H1 (cell line): ENCODE data around the gene WNT3A. TPM values are rescaled to one million over a fixed set of nuclear protein-coding genes. Genes with fewer than 3 reads are reported as not detected.

ENCODE experiments used
- CTCF ChIA-PET: fragments of 300-600 bp; sonication (Branson Sonifier 250); formaldehyde crosslinking; loops from one replicate; lab custom pipeline; 2021; ENCODE audit not compliant: partially characterized antibody; lab: Charles Lee
- POLR2A ChIA-PET: fragments of 300-600 bp; sonication (Branson Sonifier 250); formaldehyde crosslinking; loops from one replicate; lab custom pipeline; 2021; ENCODE audit warnings: inconsistent platforms; ENCODE audit not compliant: partially characterized antibody; lab: Charles Lee
- DNase-seq, 2 experiments: peaks; one replicate each; pipeline versions ENCODE4 v3.0.0 to v3.0.0-alpha.2; 2010 to 2022; ENCODE audit warnings: low spot score in 2 of 2, low read depth in 1 of 2, mixed read lengths in 1 of 2
- FAIRE-seq: peaks from 2 replicates; lab custom pipeline; 2011; peaks lifted over from hg19 to GRCh38; lab: Jason Lieb, UNC
- H2AFZ ChIP-seq: 2 replicates; pipeline ENCODE4 v1.8.1; 2012; ENCODE audit warnings: low read length, inconsistent platforms
- H2AK5ac ChIP-seq: 2 replicates; pipeline ENCODE4 v1.6.1; 2013; ENCODE audit warnings: low read depth, low read length
- H2BK120ac ChIP-seq: replicated peaks from 2 replicates; pipeline ENCODE3; 2013; ENCODE audit warnings: low read depth, low read length, inconsistent platforms
- H2BK12ac ChIP-seq: 2 replicates; pipeline ENCODE4 v1.6.1; 2013; ENCODE audit warnings: low read depth, low read length
- H2BK15ac ChIP-seq: 2 replicates; pipeline ENCODE4 v1.6.1; 2013; ENCODE audit warnings: low read length
- H2BK20ac ChIP-seq: 2 replicates; pipeline ENCODE4 v1.6.1; 2013; ENCODE audit warnings: low read length
- H2BK5ac ChIP-seq: 2 replicates; pipeline ENCODE4 v1.6.1; 2013; ENCODE audit warnings: low read depth, low read length
- H3K14ac ChIP-seq: 2 replicates; pipeline ENCODE4 v1.6.1; 2013; ENCODE audit warnings: inconsistent platforms; ENCODE audit not compliant: insufficient read length
- H3K18ac ChIP-seq: 2 replicates; pipeline ENCODE4 v1.6.1; 2013; ENCODE audit warnings: low read length; ENCODE audit errors: extremely low read depth
- H3K23ac ChIP-seq: 2 replicates; pipeline ENCODE4 v1.6.1; 2013; ENCODE audit warnings: inconsistent platforms; ENCODE audit not compliant: insufficient read length
- H3K23me2 ChIP-seq: 2 replicates; pipeline ENCODE4 v1.6.1; 2013; ENCODE audit warnings: low read depth, low read length
- H3K27ac ChIP-seq: 2 replicates; pipeline ENCODE4 v1.6.1; 2011; ENCODE audit warnings: low read depth, low read length, inconsistent platforms
- H3K27me3 ChIP-seq, 4 experiments: replicated peaks in 1 of 4; 1 replicate in 1 of 4; 2 replicates in 3 of 4; pipeline versions ENCODE4 v1.6.1 to v1.8.1; 2011 to 2013; ENCODE audit warnings: low read length in 3 of 4, mild to moderate bottlenecking in 3 of 4, inconsistent platforms in 2 of 4, mixed read lengths in 2 of 4, moderate library complexity in 1 of 4; ENCODE audit not compliant: control insufficient read depth in 3 of 4, insufficient read depth in 3 of 4; ENCODE audit errors: extremely low read depth in 1 of 4
- H3K36me3 ChIP-seq, 4 experiments: 2 replicates each; pipeline versions ENCODE4 v1.6.1 to v1.8.1; 2011 to 2013; ENCODE audit warnings: mild to moderate bottlenecking in 4 of 4, low read length in 3 of 4, moderate library complexity in 2 of 4, control low read depth in 1 of 4, inconsistent platforms in 1 of 4; ENCODE audit not compliant: insufficient read depth in 4 of 4, control insufficient read depth in 2 of 4
- H3K4ac ChIP-seq: replicated peaks from 2 replicates; pipeline ENCODE3; 2013; ENCODE audit warnings: low read length, low read depth, mixed read lengths, inconsistent platforms; ENCODE audit not compliant: insufficient read length
- H3K4me1 ChIP-seq, 4 experiments: replicated peaks in 1 of 4; 1 replicate in 1 of 4; 2 replicates in 3 of 4; pipeline versions ENCODE4 v1.6.1 to v1.8.1; 2011 to 2013; ENCODE audit warnings: low read length in 3 of 4, inconsistent platforms in 2 of 4, mixed read lengths in 1 of 4; ENCODE audit not compliant: insufficient read depth in 4 of 4, control insufficient read depth in 3 of 4
- H3K4me2 ChIP-seq, 2 experiments: 2 replicates each; pipeline versions ENCODE4 v1.6.1 to v1.8.1; 2011 to 2013; ENCODE audit warnings: low read depth in 2 of 2, low read length in 2 of 2, control low read depth in 1 of 2, inconsistent platforms in 1 of 2, mild to moderate bottlenecking in 1 of 2; ENCODE audit not compliant: insufficient read depth in 1 of 2
- H3K4me3 ChIP-seq, 4 experiments: fragments of 200-600, 300-600 bp in 1 of 4; sonication (generic), shearing (Covaris generic), sonication (Bioruptor Twin) in 1 of 4; 2 replicates each; pipeline versions ENCODE4 v1.5.1 to v1.8.1; 2011 to 2016; ENCODE audit warnings: low read length in 4 of 4, low read depth in 3 of 4, control low read depth in 2 of 4, inconsistent platforms in 2 of 4, mild to moderate bottlenecking in 2 of 4, mixed read lengths in 1 of 4, moderate library complexity in 1 of 4; ENCODE audit not compliant: insufficient read depth in 2 of 4; ENCODE audit errors: extremely low read depth in 1 of 4
- H3K56ac ChIP-seq: replicated peaks from 2 replicates; pipeline ENCODE3; 2013; ENCODE audit warnings: low read depth, mild to moderate bottlenecking, mixed read lengths, low read length, inconsistent platforms; ENCODE audit not compliant: insufficient read length
- H3K79me1 ChIP-seq: 2 replicates; pipeline ENCODE4 v1.6.1; 2013; ENCODE audit warnings: low read depth, low read length, control low read depth
- H3K79me2 ChIP-seq, 2 experiments: 2 replicates each; pipeline versions ENCODE4 v1.6.1 to v1.8.1; 2012 to 2013; ENCODE audit warnings: low read length in 2 of 2, mild to moderate bottlenecking in 2 of 2, inconsistent platforms in 1 of 2; ENCODE audit not compliant: insufficient read depth in 2 of 2, control insufficient read depth in 1 of 2
- H3K9ac ChIP-seq, 4 experiments: replicated peaks in 1 of 4; 1 replicate in 1 of 4; 2 replicates in 3 of 4; pipeline versions ENCODE4 v1.6.1 to v1.8.1; 2011 to 2013; ENCODE audit warnings: low read depth in 3 of 4, low read length in 3 of 4, control low read depth in 2 of 4, mild to moderate bottlenecking in 2 of 4, moderate library complexity in 2 of 4, inconsistent platforms in 1 of 4; ENCODE audit errors: extremely low read depth in 1 of 4
- H3K9me3 ChIP-seq, 2 experiments: 2 replicates each; pipeline versions ENCODE4 v1.6.1 to v1.8.1; 2012 to 2013; ENCODE audit warnings: mild to moderate bottlenecking in 2 of 2, moderate library complexity in 2 of 2, control low read depth in 1 of 2, inconsistent platforms in 1 of 2, low read depth in 1 of 2, low read length in 1 of 2, mixed read lengths in 1 of 2; ENCODE audit not compliant: insufficient read depth in 2 of 2
- H4K20me1 ChIP-seq, 2 experiments: replicated peaks in 1 of 2; 2 replicates each; pipeline versions ENCODE3 to v1.8.1; 2011 to 2013; ENCODE audit warnings: inconsistent platforms in 2 of 2, low read length in 2 of 2, mild to moderate bottlenecking in 1 of 2; ENCODE audit not compliant: insufficient read depth in 2 of 2, control insufficient read depth in 1 of 2
- H4K5ac ChIP-seq: 2 replicates; pipeline ENCODE4 v1.6.1; 2013; ENCODE audit warnings: low read length, low read depth, mixed read lengths, inconsistent platforms; ENCODE audit not compliant: insufficient read length
- H4K8ac ChIP-seq: 2 replicates; pipeline ENCODE4 v1.8.0; 2013; ENCODE audit warnings: mild to moderate bottlenecking, moderate library complexity, low read length, inconsistent platforms; ENCODE audit not compliant: insufficient read depth; ENCODE audit errors: extremely low read depth
- H4K91ac ChIP-seq: replicated peaks from 2 replicates; pipeline ENCODE3; 2013; ENCODE audit warnings: low read length, mixed read lengths, inconsistent platforms; ENCODE audit not compliant: insufficient read length
- ATF2 ChIP-seq: IDR thresholded peaks from 2 replicates; pipeline ENCODE4 v1.6.1; 2012; ENCODE audit warnings: low read length, inconsistent platforms
- CBX5 ChIP-seq: fragments of 300-800, 300-1000 bp; sonication (generic); IDR thresholded peaks from 2 replicates; pipeline ENCODE4 v1.7.1; 2016; ENCODE audit warnings: antibody characterized with exemption, low read length, low read depth
- CREB1 ChIP-seq: IDR thresholded peaks from 2 replicates; pipeline ENCODE4 v1.6.1; 2012; ENCODE audit warnings: inconsistent platforms
- GABPA ChIP-seq: IDR thresholded peaks from 2 replicates; pipeline ENCODE4 v1.6.1; 2011; ENCODE audit warnings: mild to moderate bottlenecking, low read length, moderate library complexity, borderline replicate concordance; ENCODE audit not compliant: insufficient read depth
- GTF2F1 ChIP-seq: IDR thresholded peaks from 2 replicates; pipeline ENCODE4 v1.6.1; 2012; ENCODE audit warnings: low read depth, low read length, improper control_type of control experiment, borderline replicate concordance
- MAX ChIP-seq: IDR thresholded peaks from 2 replicates; pipeline ENCODE4 v1.6.1; 2012; ENCODE audit warnings: inconsistent platforms
- NANOG ChIP-seq: IDR thresholded peaks from 2 replicates; pipeline ENCODE4 v1.6.1; 2011; ENCODE audit warnings: low read length, low read depth, mild to moderate bottlenecking, inconsistent platforms; ENCODE audit not compliant: insufficient read depth, poor library complexity, severe bottlenecking
- NRF1 ChIP-seq: IDR thresholded peaks from 2 replicates; pipeline ENCODE4 v1.6.1; 2011; ENCODE audit warnings: mild to moderate bottlenecking, low read depth, low read length, improper control_type of control experiment
- RBBP5 ChIP-seq: IDR thresholded peaks from 2 replicates; pipeline ENCODE4 v1.7.1; 2012; ENCODE audit warnings: low read depth, mild to moderate bottlenecking, inconsistent platforms, low read length, moderate library complexity, borderline replicate concordance
- SIRT6 ChIP-seq: IDR thresholded peaks from one replicate; pipeline ENCODE4 v1.7.1; 2012; ENCODE audit warnings: low read length, inconsistent platforms
- SUZ12 ChIP-seq: fragments of 200-600 bp; sonication (generic); IDR thresholded peaks from 2 replicates; pipeline ENCODE4 v1.6.1; 2012; ENCODE audit warnings: mild to moderate bottlenecking, inconsistent platforms, low read length, moderate library complexity, mixed read lengths
- WGBS, 2 experiments: shearing (Covaris generic) in 1 of 2; methylation state at CpG; one replicate each; pipeline versions ENCODE4 v1.1.6 to v1.1.7; 2013 to 2015; ENCODE audit warnings: low lambda C conversion rate in 2 of 2, mixed read lengths in 2 of 2, inconsistent platforms in 1 of 2, low coverage in 1 of 2, missing lambda C conversion rate in 1 of 2; ENCODE audit not compliant: insufficient replicate concordance in 2 of 2, insufficient coverage in 1 of 2, insufficient read length in 1 of 2; ENCODE audit errors: extremely low coverage in 1 of 2, missing lambda C conversion rate in 1 of 2; 5-methylcytosine and 5-hydroxymethylcytosine counted together
- polyA plus RNA-seq, 7 experiments: library from polyadenylated mRNA; depleted of rRNA in 3 of 7; stranded (reverse) in 5 of 7; unstranded in 2 of 7; fragments of >200 nt in 5 of 7; fragments of 200-250 nt in 2 of 7; gene quantifications; 1 replicate in 5 of 7; 2 replicates in 1 of 7; 4 replicates in 1 of 7; pipeline versions ENCODE4 v1.2.1 to v1.2.3, GENCODE V29; 2011 to 2013; ENCODE audit warnings: missing spikeins in 2 of 7, mixed read lengths in 2 of 7
- total RNA-seq: library from RNA; stranded (reverse); fragmentation: NEBNext Ultra II Directional; extraction: Animal tissue kit (Norgen Biotek cat#: 25700); gene quantifications from 2 replicates; pipeline ENCODE4 v1.2.1, GENCODE V29; 2021

The WNT3A gene
- total and polyA plus RNA-seq, 2 of the 8 experiments (the other 6 are each of a cell fraction or from before 2014, with no cell fraction given), result 0.08 to 0.19 TPM

- Histone ChIP-seq H3K56ac (no peak overlapping the region), H3K14ac (no peak overlapping the region), H3K4me1 (peaks cover 0 to 21% (median 2%) of the 10 kb centered on the region in 4 experiments; a peak in 5 of 7 replicates), H2BK15ac (no peak overlapping the region), H4K5ac (no peak overlapping the region), H2BK12ac (no peak overlapping the region), H3K79me2 (no peaks in the 10 kb centered on the region), H3K79me1 (peaks cover 2% of the 10 kb centered on the region; the same call in 1 of the 2 replicates), H4K20me1 (peaks cover 7 to 34% of the 10 kb centered on the region in 2 experiments), H3K9me3 (no peaks in the 10 kb centered on the region), H2BK120ac (no peak overlapping the region), H2BK20ac (no peak overlapping the region), H4K8ac (no peak overlapping the region), H3K18ac (no peak overlapping the region), H3K27ac (no peak overlapping the region), H3K9ac (no peak overlapping the region), H3K4ac (no peak overlapping the region), H3K23me2 (peaks cover 6% of the 10 kb centered on the region), H3K23ac (no peak overlapping the region), H3K36me3 (no peaks in the 10 kb centered on the region), H2AFZ (no peak overlapping the region), H3K27me3 (peaks cover 20 to 66% (median 63%) of the 10 kb centered on the region in 4 experiments), H3K4me3 (no peak overlapping the region), H2AK5ac (no peak overlapping the region), H3K4me2 (no peak overlapping the region), H2BK5ac (no peak overlapping the region), H4K91ac (no peak overlapping the region)
- DNase-seq, result no peak
- no peak for FAIRE-seq
- ChIA-PET CTCF (interaction anchor here (0.9 to 6.2 kb wide), 8 partner anchors 10 to 301 kb away, joined by 3 to 115 read pairs (median 4); partner anchors contain the start of gene WNT3A), POLR2A (interaction anchor here (1.0 kb wide), 1 partner anchor 11 kb away, joined by 3 read pairs; no protein-coding TSS in a partner anchor)
- 83% methylated on average over 9 of the region's 9 CpGs; no CpG with 5 or more reads in 1 of the 2 experiments for WGBS, 2 experiments
- no peak for TF ChIP-seq SUZ12
- TF ChIP-seq CBX5, result no peak
- TF ChIP-seq MAX, result no peak
- TF ChIP-seq SIRT6, result no peak
- no peak for TF ChIP-seq GTF2F1
- TF ChIP-seq NRF1, result no peak
- no peak for TF ChIP-seq CREB1
- no peak for TF ChIP-seq NANOG
- no peak for TF ChIP-seq RBBP5
- no peak for TF ChIP-seq ATF2
- TF ChIP-seq GABPA, result no peak
Measured at GRCh38 chr1:228076796-228077430, 70.1 kb downstream of the WNT3A start.
